Smooth muscle cell (in vitro differentiated cells): ENCODE results near the gene ACSS1. TPM values are rescaled to one million over a fixed set of nuclear protein-coding genes. Genes with fewer than 3 reads are reported as not detected.

ENCODE experiments used
- DNase-seq: peaks from one replicate; lab custom pipeline; 2025; ENCODE audit not compliant: unreplicated experiment; lab: John Stamatoyannopoulos, UW
- H2AFZ ChIP-seq: fragments of 200-600 bp; sonication (generic); 2 replicates; pipeline ENCODE4 v1.6.0; 2016; ENCODE audit warnings: antibody characterized with exemption, low read depth, mild to moderate bottlenecking
- H3F3A ChIP-seq: fragments of 200-600 bp; sonication (generic); 2 replicates; pipeline ENCODE4 v1.6.0; 2017; ENCODE audit warnings: antibody characterized with exemption, low read depth
- H3K27ac ChIP-seq: fragments of 200-600 bp; sonication (generic); 2 replicates; pipeline ENCODE4 v1.5.1; 2016; ENCODE audit warnings: low read depth, mild to moderate bottlenecking
- H3K27me3 ChIP-seq: fragments of 200-600 bp; sonication (generic); 2 replicates; pipeline ENCODE4 v1.6.1; 2016; ENCODE audit warnings: low read depth, mild to moderate bottlenecking
- H3K36me3 ChIP-seq: fragments of 200-600 bp; sonication (generic); 2 replicates; pipeline ENCODE4 v1.5.1; 2016; ENCODE audit warnings: low read depth
- H3K4me1 ChIP-seq: fragments of 200-600 bp; sonication (generic); 2 replicates; pipeline ENCODE4 v1.5.1; 2016; ENCODE audit warnings: low read depth
- H3K4me2 ChIP-seq: fragments of 200-600 bp; sonication (generic); 2 replicates; pipeline ENCODE4 v1.6.0; 2016; ENCODE audit warnings: mild to moderate bottlenecking
- H3K4me3 ChIP-seq: fragments of 200-600 bp; sonication (generic); 2 replicates; pipeline ENCODE4 v1.5.1; 2016; ENCODE audit warnings: mild to moderate bottlenecking
- H3K79me2 ChIP-seq: fragments of 200-600 bp; sonication (generic); 2 replicates; pipeline ENCODE4 v1.6.0; 2016; ENCODE audit warnings: low read depth, mild to moderate bottlenecking
- H3K9ac ChIP-seq: fragments of 200-600 bp; sonication (generic); 2 replicates; pipeline ENCODE4 v1.6.0; 2016; ENCODE audit warnings: low read depth
- H3K9me3 ChIP-seq: fragments of 200-600 bp; sonication (generic); replicated peaks from 2 replicates; pipeline ENCODE4 v1.5.1; 2016; ENCODE audit warnings: low read depth
- H4K20me1 ChIP-seq: fragments of 200-600 bp; sonication (generic); 2 replicates; pipeline ENCODE4 v1.6.0; 2016; ENCODE audit warnings: low read depth
- CTCF ChIP-seq: fragments of 200-600 bp; sonication (generic); IDR thresholded peaks from 2 replicates; pipeline ENCODE4 v1.5.1; 2017; ENCODE audit warnings: borderline replicate concordance, mild to moderate bottlenecking, antibody characterized with exemption; ENCODE audit not compliant: insufficient read depth, poor library complexity, severe bottlenecking
- WGBS: methylation state at CpG from one replicate; pipeline ENCODE4 v1.1.7; 2016; ENCODE audit warnings: low lambda C conversion rate; 5-methylcytosine and 5-hydroxymethylcytosine counted together
- polyA plus RNA-seq: library from polyadenylated mRNA; unstranded; fragments of >200 nt; fragmentation: Nextera tagmentation; extraction: Ambion mirVana; gene quantifications from 2 replicates; pipeline ENCODE4 v1.2.1, GENCODE V29; 2016
- total RNA-seq: library from RNA; depleted of rRNA; stranded (reverse); fragments of >200 nt; gene quantifications from 2 replicates; pipeline ENCODE4 v1.2.3, GENCODE V29; 2014

The ACSS1 gene
- total and polyA plus RNA-seq, 2 experiments from 2014 or later = 2.4 to 2.8 TPM

GRCh38 chr20:24979036-24979960 lies 78.6 kb downstream of the ACSS1 start:
- no peaks in the 10 kb centered on the region for H3K9me3 ChIP-seq
- no peaks in the 10 kb centered on the region for H3K4me1 ChIP-seq
- peaks cover 17% of the 10 kb centered on the region for H3K36me3 ChIP-seq
- H3K4me2 ChIP-seq = no peak overlapping the region
- no peak overlapping the region for H2AFZ ChIP-seq
- H4K20me1 ChIP-seq = peaks cover 8% of the 10 kb centered on the region
- no peak for DNase-seq
- no peak overlapping the region for H3K4me3 ChIP-seq
- H3K27me3 ChIP-seq = no peaks in the 10 kb centered on the region
- no peak overlapping the region for H3K9ac ChIP-seq
- TF ChIP-seq CTCF = no peak
- no peak overlapping the region for H3K27ac ChIP-seq
- peaks cover 10% of the 10 kb centered on the region for H3K79me2 ChIP-seq
- no peaks in the 10 kb centered on the region for H3F3A ChIP-seq
- WGBS = 98% methylated on average over 15 of the region's 15 CpGs

GRCh38 chr20:24978513-24978912 lies 79.4 kb downstream of the ACSS1 start:
- Histone ChIP-seq H3K27ac (no peak overlapping the region), H3K79me2 (peaks cover 10% of the 10 kb centered on the region), H3K9ac (no peak overlapping the region), H3K36me3 (peaks cover 17% of the 10 kb centered on the region), H3K4me1 (no peaks in the 10 kb centered on the region), H3F3A (no peaks in the 10 kb centered on the region), H2AFZ (no peak overlapping the region), H3K4me3 (no peak overlapping the region), H3K9me3 (no peaks in the 10 kb centered on the region), H3K27me3 (no peaks in the 10 kb centered on the region), H4K20me1 (no peaks in the 10 kb centered on the region), H3K4me2 (no peak overlapping the region)
- no peak for DNase-seq
- over 99% methylated on average over 8 of the region's 8 CpGs for WGBS
- TF ChIP-seq CTCF = no peak

- TF ChIP-seq CTCF = no peak
- Histone ChIP-seq H3K79me2 (peaks cover 10% of the 10 kb centered on the region), H3F3A (no peaks in the 10 kb centered on the region), H3K27me3 (no peaks in the 10 kb centered on the region), H3K9ac (no peak overlapping the region), H3K36me3 (peaks cover 12% of the 10 kb centered on the region), H2AFZ (no peak overlapping the region), H3K9me3 (no peaks in the 10 kb centered on the region), H3K27ac (no peak overlapping the region), H3K4me1 (no peaks in the 10 kb centered on the region), H3K4me2 (no peak overlapping the region), H4K20me1 (no peaks in the 10 kb centered on the region), H3K4me3 (no peak overlapping the region)
- 100% methylated on average over 3 of the region's 3 CpGs for WGBS
- no peak for DNase-seq
These were observed 80.1 kb downstream of the ACSS1 start for GRCh38 chr20:24977797-24978196.
